Measurements from ENCODE around the gene FEV.

Gene FEV

GRCh38 chr2:218991674-218992168, 6.7 kb upstream of the FEV start:
- no peak for DNase-seq (ENCODE audit: low read depth)
- H3K4me3 ChIP-seq (ENCODE audit: low read depth, low read length): no peak overlapping the region
- TF ChIP-seq MYC (IDR thresholded peaks at IDR 0.05; ENCODE audit: low read depth, low read length) (no peak), POLR2A (IDR thresholded peaks at IDR 0.05; ENCODE audit: extremely low read depth, insufficient read length) (no peak)

- no peak for DNase-seq (ENCODE audit: low read depth)
- TF ChIP-seq CTCF (IDR thresholded peaks at IDR 0.05; ENCODE audit: low read depth, low read length) (no peak), POLR2A (IDR thresholded peaks at IDR 0.05; ENCODE audit: extremely low read depth, insufficient read length) (no peak), MYC (IDR thresholded peaks at IDR 0.05; ENCODE audit: low read depth, low read length) (no peak), MAX (IDR thresholded peaks at IDR 0.05; ENCODE audit: low read depth, low read length) (no peak)
- no peak overlapping the region for H3K4me3 ChIP-seq (ENCODE audit: low read depth, low read length)
These were observed 5.6 kb upstream of the FEV start for GRCh38 chr2:218990612-218991011.

- TF ChIP-seq MAX (IDR thresholded peaks at IDR 0.05; ENCODE audit: low read depth, low read length) (no peak), MYC (IDR thresholded peaks at IDR 0.05; ENCODE audit: low read depth, low read length) (no peak), CTCF (IDR thresholded peaks at IDR 0.05; ENCODE audit: low read depth, low read length) (no peak), POLR2A (IDR thresholded peaks at IDR 0.05; ENCODE audit: extremely low read depth, insufficient read length) (no peak)
- DNase-seq (ENCODE audit: low read depth): no peak
- no peak overlapping the region for H3K4me3 ChIP-seq (ENCODE audit: low read depth, low read length)
These were observed 5.1 kb upstream of the FEV start for GRCh38 chr2:218990052-218990451.

- no peak for DNase-seq (ENCODE audit: low read depth)
- TF ChIP-seq CTCF (IDR thresholded peaks at IDR 0.05; ENCODE audit: low read depth, low read length) (no peak), MAX (IDR thresholded peaks at IDR 0.05; ENCODE audit: low read depth, low read length) (no peak), MYC (IDR thresholded peaks at IDR 0.05; ENCODE audit: low read depth, low read length) (no peak), POLR2A (IDR thresholded peaks at IDR 0.05; ENCODE audit: extremely low read depth, insufficient read length) (no peak)
- no peak overlapping the region for H3K4me3 ChIP-seq (ENCODE audit: low read depth, low read length)
These were observed 3.7 kb upstream of the FEV start for GRCh38 chr2:218988650-218989049.

- no peak for TF ChIP-seq MYC (IDR thresholded peaks at IDR 0.05; ENCODE audit: low read depth, low read length)
- TF ChIP-seq MAX (IDR thresholded peaks at IDR 0.05; ENCODE audit: low read depth, low read length): no peak
- no peak for TF ChIP-seq CTCF (IDR thresholded peaks at IDR 0.05; ENCODE audit: low read depth, low read length)
- no peak for TF ChIP-seq POLR2A (IDR thresholded peaks at IDR 0.05; ENCODE audit: extremely low read depth, insufficient read length)
- no peak overlapping the region for H3K4me3 ChIP-seq (ENCODE audit: low read depth, low read length)
- no peak for DNase-seq (ENCODE audit: low read depth)
These were observed 3.2 kb upstream of the FEV start for GRCh38 chr2:218988164-218988563.

GRCh38 chr2:218986148-218986761, 1.3 kb upstream of the FEV start:
- no peak for DNase-seq (ENCODE audit: low read depth)
- TF ChIP-seq MAX (IDR thresholded peaks at IDR 0.05; ENCODE audit: low read depth, low read length) (no peak), MYC (IDR thresholded peaks at IDR 0.05; ENCODE audit: low read depth, low read length) (no peak), POLR2A (IDR thresholded peaks at IDR 0.05; ENCODE audit: extremely low read depth, insufficient read length) (no peak), CTCF (IDR thresholded peaks at IDR 0.05; ENCODE audit: low read depth, low read length) (no peak)
- H3K4me3 ChIP-seq (ENCODE audit: low read depth, low read length): no peak overlapping the region
